IPS DF 6.9 (cell line): Measurements from ENCODE around the gene FAXDC2.
"Not testable (repeated sequence)": the region's sequence is repeated elsewhere in the genome, so short reads cannot be mapped to it uniquely, and the experiment has no call there.

ENCODE experiments used
- DNase-seq: peaks from one replicate; pipeline ENCODE4 v3.0.0-alpha.2; 2013; ENCODE audit warnings: low read depth, low spot score
- H3K27ac ChIP-seq: one replicate; pipeline ENCODE4 v1.5.1; 2013; ENCODE audit warnings: low read length, control low read depth
- H3K27me3 ChIP-seq: 2 replicates; pipeline ENCODE4 v1.6.1; 2013; ENCODE audit warnings: mild to moderate bottlenecking, low read length; ENCODE audit not compliant: control insufficient read depth, insufficient read depth
- H3K36me3 ChIP-seq: 2 replicates; pipeline ENCODE4 v1.6.1; 2013; ENCODE audit warnings: low read length; ENCODE audit not compliant: control insufficient read depth, insufficient read depth
- H3K4me1 ChIP-seq: 2 replicates; pipeline ENCODE4 v1.6.1; 2013; ENCODE audit warnings: low read length; ENCODE audit not compliant: control insufficient read depth, insufficient read depth
- H3K4me3 ChIP-seq: 2 replicates; pipeline ENCODE4 v1.5.1; 2013; ENCODE audit warnings: mild to moderate bottlenecking, low read length
- H3K9me3 ChIP-seq: 2 replicates; pipeline ENCODE4 v1.6.1; 2013; ENCODE audit warnings: low read length, inconsistent platforms; ENCODE audit not compliant: control insufficient read depth, insufficient read depth
- WGBS: extraction: QIAGEN DNeasy Blood & Tissue Kit; methylation state at CpG from one replicate; pipeline ENCODE4 v1.1.7; 2013; ENCODE audit warnings: mixed read lengths, missing lambda C conversion rate; ENCODE audit not compliant: insufficient read length, insufficient coverage; 5-methylcytosine and 5-hydroxymethylcytosine counted together

Gene FAXDC2

DNA sequence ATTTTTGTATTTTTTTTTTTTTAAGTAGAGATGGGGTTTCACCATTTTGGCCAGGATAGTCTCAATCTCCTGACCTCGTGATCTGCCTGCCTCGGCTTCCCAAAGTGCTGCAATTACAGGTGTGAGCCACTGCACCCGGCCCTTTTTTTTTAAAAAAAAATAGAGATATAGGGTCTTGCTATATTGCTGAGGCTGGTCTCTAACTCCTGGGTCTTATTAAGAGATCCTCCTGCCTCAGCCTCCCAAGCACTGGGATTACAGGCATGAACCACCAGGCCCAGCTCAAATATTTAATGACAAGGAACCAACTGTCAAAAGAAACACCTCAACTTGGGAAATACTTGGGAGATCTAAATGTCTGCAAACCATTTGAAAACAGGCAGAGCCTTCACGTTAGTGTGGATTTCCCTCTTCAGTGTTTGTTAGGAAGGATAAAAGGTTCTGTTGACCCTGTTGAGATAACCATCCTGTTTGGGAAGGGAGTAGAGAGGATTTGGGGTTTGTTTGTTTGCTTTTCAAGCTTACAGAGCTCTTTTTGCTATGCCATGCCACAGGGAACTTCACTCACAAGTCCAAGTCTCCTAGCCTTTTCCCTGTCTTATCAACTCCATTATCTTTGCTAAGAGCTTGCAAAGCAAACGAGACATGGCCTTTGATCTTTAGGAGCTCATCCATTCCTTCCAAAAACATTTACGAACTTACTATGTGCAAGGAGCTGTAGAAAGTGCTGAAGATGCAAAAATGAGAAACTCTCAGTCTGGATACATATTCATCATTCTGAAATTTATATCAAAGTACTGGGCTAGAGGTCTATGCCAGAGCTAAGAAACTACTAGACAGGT is 7.5 kb downstream of the FAXDC2 start:
- H3K27me3 ChIP-seq: no peaks in the 10 kb centered on the region
- H3K9me3 ChIP-seq: no peaks in the 10 kb centered on the region
- DNase-seq: no peak
- H3K4me1 ChIP-seq: no peaks in the 10 kb centered on the region
- H3K4me3 ChIP-seq: no peak overlapping the region
- no peaks in the 10 kb centered on the region for H3K36me3 ChIP-seq
- no peak overlapping the region for H3K27ac ChIP-seq
- no CpG with 5 or more reads among the region's 6 CpGs for WGBS

DNA sequence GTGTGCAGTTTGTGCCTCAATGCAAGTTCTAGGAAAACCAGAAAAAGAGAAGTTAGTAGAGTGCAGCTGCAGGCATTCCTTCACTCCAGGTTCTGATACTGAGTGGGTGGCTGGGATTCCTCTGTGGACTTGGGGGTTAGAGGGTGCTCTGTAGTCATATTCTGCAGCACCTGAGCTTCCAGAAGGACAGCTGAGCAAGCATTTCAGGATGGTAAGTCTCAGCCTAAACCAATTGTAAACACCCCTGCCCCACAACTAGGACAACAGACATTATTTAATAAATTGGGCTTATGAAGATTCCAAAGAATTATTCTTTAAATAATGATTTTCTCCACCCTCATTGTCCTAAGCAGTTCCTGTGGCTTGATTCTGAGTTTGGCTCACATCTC is 9.1 kb downstream of the FAXDC2 start:
- no peak overlapping the region for H3K4me3 ChIP-seq
- no peak overlapping the region for H3K27ac ChIP-seq
- no peaks in the 10 kb centered on the region for H3K4me1 ChIP-seq
- no peaks in the 10 kb centered on the region for H3K27me3 ChIP-seq
- no peaks in the 10 kb centered on the region for H3K36me3 ChIP-seq
- no peaks in the 10 kb centered on the region for H3K9me3 ChIP-seq
- no peak for DNase-seq

DNA sequence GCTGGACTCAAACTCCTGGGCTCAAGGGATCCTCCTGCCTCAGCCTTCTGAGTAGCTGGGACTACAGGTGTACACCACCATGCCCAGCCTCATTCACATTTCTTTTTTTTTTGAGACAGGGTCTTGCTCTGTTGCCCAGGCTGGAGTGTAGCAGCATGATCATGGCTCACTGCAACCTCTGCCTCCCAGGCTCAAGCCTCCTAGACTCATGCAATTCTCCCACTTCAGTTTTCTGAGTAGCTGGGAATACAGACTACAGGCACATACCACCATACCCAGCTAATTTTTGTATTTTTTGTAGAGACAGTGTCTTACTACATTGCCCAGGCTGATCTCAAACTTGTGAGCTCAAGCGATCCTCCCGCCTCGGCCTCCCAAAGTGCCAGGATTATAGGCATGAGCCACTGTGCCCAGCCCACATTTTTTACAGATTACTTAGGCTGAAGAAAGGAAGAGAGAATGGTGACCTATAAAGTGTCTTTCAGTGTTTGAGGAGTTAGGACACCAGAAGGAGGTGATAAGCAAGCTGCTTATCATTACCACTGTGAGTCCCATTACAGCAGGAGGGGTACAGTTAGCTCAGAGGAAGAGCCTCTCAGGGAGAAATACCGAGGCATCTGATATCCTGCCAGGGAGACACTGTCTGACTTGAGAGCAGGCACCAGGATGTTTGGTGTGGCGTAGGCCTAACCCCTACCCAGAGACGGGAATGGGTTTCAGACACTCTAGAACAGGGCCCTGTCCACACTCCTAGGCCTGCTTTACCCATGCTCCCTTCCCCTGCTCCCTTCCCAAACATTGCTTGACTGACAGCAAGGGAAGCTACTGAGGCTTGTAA is 9.7 kb downstream of the FAXDC2 start:
- H3K27me3 ChIP-seq: no peaks in the 10 kb centered on the region
- no peak overlapping the region for H3K4me3 ChIP-seq
- no peaks in the 10 kb centered on the region for H3K4me1 ChIP-seq
- no peaks in the 10 kb centered on the region for H3K36me3 ChIP-seq
- H3K9me3 ChIP-seq: no peaks in the 10 kb centered on the region
- WGBS: no CpG with 5 or more reads among the region's 6 CpGs
- no peak overlapping the region for H3K27ac ChIP-seq
- DNase-seq: no peak

DNA sequence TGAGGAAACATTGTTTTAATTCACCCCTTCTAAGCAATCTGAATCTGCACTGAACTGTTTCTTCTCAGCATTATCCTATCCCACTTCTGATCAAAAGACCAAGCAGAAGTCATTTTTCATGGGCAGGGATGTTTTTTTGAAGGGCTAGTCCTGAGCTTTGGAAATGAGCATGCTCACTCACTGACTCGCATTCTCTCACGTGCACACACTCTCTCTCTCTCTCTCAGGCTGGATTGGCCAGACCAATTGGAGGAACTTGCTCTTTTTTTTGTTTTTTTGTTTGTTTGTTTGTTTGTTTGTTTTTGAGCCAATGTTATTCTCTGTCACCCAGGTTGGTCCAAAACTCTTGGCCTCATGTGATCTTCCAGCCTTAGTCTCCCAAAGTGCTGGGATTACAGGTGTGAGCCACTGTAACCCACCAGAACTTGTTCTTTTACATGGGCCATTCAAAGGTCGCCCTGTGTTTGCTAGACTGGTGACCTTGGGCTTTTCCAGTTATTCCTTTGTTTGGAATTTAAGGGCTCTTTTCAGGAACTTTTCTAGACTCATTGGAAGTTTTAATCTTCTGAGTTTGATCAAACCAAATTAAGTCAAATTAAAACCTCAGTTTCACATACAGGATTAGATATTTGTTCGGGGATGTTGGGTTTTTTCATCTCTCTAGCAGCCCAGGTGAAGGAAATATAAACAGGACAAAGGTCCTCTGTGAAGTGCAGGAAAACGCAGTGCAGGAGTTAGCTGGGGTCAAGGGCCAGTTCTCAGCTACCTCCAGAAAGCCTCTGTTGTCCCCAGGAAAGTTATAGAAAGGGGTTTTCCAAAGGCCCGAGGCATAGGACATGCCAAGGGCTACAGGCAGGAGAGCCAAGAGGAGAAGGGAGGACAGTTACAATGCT is 13.1 kb downstream of the FAXDC2 start:
- WGBS: no CpG with 5 or more reads among the region's 6 CpGs
- no peak for DNase-seq
- no peak overlapping the region for H3K27ac ChIP-seq

DNA sequence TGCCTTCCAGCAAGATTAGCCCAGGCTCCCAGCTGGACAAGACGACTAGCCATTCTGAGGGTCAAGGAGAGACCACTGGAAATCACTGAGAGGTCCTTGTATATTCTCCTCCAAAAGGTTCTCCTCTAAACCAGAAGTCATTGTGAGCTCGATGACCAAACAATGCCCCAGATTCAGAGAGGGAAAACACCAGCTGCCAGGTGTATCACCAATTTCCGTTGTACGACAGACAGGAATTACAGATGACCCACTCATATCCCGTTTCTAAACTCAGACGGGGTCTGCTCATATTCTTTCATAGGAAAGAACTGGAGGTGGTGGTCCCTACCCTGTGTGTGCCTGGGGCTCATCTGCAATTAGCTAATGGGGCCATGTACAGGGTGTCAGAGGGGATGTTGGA is 14.2 kb downstream of the FAXDC2 start:
- H3K4me1 ChIP-seq: no peaks in the 10 kb centered on the region
- DNase-seq: no peak
- H3K36me3 ChIP-seq: no peaks in the 10 kb centered on the region
- no CpG with 5 or more reads among the region's 6 CpGs for WGBS
- no peak overlapping the region for H3K4me3 ChIP-seq
- no peak overlapping the region for H3K27ac ChIP-seq
- no peaks in the 10 kb centered on the region for H3K27me3 ChIP-seq
- no peaks in the 10 kb centered on the region for H3K9me3 ChIP-seq

More for the DNA sequence above, 13.1 kb downstream of the FAXDC2 start:
- Histone ChIP-seq H3K9me3 (no peaks in the 10 kb centered on the region), H3K4me3 (no peak overlapping the region), H3K36me3 (no peaks in the 10 kb centered on the region), H3K27me3 (no peaks in the 10 kb centered on the region), H3K4me1 (no peaks in the 10 kb centered on the region)

DNA sequence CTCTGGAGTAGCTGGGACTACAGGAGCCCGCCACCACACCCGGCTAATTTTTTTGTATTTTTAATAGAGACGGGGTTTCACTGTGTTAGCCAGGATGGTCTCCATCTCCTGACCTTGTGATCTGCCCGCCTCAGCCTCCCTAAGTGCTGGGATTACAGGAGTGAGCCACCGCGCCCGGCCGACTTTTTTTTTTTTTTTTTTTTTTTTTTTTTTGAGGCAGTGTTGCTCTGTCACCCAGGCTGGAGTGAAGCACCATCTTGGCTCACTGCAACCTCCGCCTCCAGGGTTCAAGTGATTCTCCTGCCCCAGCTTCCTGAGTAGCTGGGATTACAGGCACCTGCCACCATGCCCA is 14.7 kb downstream of the FAXDC2 start:
- H3K9me3 ChIP-seq, H3K36me3 ChIP-seq, H3K4me3 ChIP-seq, H3K27me3 ChIP-seq, H3K4me1 ChIP-seq, H3K27ac ChIP-seq, DNase-seq: not testable (repeated sequence)
- WGBS: no CpG with 5 or more reads among the region's 9 CpGs

DNA sequence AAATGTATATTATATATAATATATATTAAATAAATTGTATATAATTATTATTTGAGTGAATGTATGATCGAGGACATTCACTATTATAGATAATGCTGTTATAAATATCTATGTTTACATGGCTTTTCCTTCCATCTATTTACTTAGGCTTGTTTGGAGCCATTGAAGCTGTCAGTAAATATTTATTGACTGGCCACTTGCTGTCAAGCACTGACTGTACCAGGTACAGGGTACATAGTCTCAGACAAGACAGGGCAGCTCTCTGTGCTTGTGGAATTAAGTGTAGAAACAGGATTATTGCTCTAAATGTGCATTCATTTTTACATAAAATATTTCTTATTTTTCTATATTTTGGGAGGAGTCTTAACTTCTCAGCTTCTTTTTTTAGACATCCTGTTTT is 16.4 kb downstream of the FAXDC2 start:
- Histone ChIP-seq H3K4me3 (no peak overlapping the region), H3K36me3 (peaks cover 6% of the 10 kb centered on the region; the same call in 1 of the 2 replicates), H3K27ac (no peak overlapping the region), H3K9me3 (no peaks in the 10 kb centered on the region), H3K4me1 (no peaks in the 10 kb centered on the region), H3K27me3 (no peaks in the 10 kb centered on the region)
- no CpG with 5 or more reads among the region's 1 CpG for WGBS
- DNase-seq: no peak

DNA sequence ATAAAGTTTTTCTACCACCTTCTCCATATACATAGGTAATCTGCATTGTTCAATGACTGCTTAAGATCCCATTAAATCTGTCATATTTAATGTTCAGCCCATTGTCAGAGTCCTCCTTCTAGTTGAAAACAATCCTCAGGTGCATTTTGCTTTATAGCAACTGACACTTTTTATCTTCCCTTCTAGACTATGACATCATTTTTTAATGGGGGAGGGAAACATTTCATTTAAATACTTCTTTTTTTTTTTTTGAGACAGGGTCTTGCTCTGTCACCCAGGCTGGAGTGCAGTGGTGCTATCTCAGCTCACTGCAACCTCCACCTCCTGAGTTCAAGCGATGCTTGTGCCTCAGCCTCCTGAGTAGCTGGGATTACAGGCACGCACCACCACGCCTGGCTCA is 17.6 kb downstream of the FAXDC2 start:
- H3K9me3 ChIP-seq, H3K27ac ChIP-seq, DNase-seq, H3K4me3 ChIP-seq, H3K27me3 ChIP-seq, H3K4me1 ChIP-seq, H3K36me3 ChIP-seq: not testable (repeated sequence)
- no CpG with 5 or more reads among the region's 3 CpGs for WGBS

DNA sequence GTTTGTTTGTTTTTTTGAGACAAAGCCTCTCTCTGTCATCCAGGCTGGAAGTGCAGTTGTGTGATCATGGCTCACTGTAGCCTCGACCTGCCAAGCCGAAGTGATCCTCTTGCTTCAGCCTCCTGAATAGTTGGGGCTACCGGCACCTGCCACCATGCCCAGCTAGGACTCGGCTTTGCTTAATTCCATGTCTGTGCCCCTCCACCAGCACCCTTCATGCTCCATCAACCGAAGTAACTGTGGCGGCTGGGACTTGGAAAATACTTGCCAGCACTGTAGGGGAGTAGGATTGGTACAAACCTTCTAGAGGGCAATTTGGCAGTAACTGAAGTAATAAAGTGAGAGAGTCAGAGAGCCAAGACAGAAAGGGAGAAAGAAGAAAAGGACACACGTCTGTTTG is 19.0 kb downstream of the FAXDC2 start:
- no peak for DNase-seq
- no peak overlapping the region for H3K4me3 ChIP-seq
- H3K4me1 ChIP-seq: no peaks in the 10 kb centered on the region
- H3K9me3 ChIP-seq: no peaks in the 10 kb centered on the region
- no CpG with 5 or more reads among the region's 7 CpGs for WGBS
- H3K36me3 ChIP-seq: peaks cover 6% of the 10 kb centered on the region
- H3K27me3 ChIP-seq: no peaks in the 10 kb centered on the region
- no peak overlapping the region for H3K27ac ChIP-seq

DNA sequence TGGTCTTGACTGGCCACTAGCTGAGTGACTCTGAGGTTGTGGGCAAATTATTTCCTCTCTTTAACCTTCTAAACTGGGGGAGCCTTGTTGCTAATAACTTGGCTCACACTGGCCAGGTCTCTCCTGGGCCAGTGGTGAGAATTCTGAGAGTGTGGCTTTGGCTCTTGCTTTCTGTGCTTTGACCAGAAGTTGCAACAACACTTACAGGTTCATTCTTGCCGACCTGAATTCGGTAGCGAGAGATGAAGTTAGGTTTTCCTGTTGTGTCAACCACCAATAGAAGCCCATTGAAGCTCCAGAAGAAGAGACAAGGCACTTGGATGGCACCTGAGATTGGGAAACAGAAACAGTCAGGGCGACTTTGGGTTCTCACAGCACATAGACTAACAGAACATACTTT is 19.8 kb downstream of the FAXDC2 start:
- no peaks in the 10 kb centered on the region for H3K9me3 ChIP-seq
- H3K27me3 ChIP-seq: no peaks in the 10 kb centered on the region
- no CpG with 5 or more reads among the region's 4 CpGs for WGBS
- H3K27ac ChIP-seq: no peak overlapping the region
- H3K4me1 ChIP-seq: no peaks in the 10 kb centered on the region
- H3K36me3 ChIP-seq: peaks cover 6% of the 10 kb centered on the region
- H3K4me3 ChIP-seq: no peak overlapping the region
- no peak for DNase-seq
